Measurements from ENCODE around the gene SOX6.

GRCh38 chr11:16356057-16356760 lies at the start of gene SOX6:
- TF ChIP-seq CTCF (IDR thresholded peaks at IDR 0.05) (no peak), POLR2A (IDR thresholded peaks at IDR 0.05) (no peak)
